GM20431 (cell line): ENCODE measurements around the gene TFCP2.

Source experiments
- in situ Hi-C: fragments of 300-500 bp; cut with MseI, MboI; formaldehyde crosslinking; loops from one replicate; pipeline ENCODE4 v1.15.0; 2020; ENCODE audit warnings: low sequenced_read_pairs; ENCODE audit not compliant: unreplicated experiment

Gene TFCP2

GRCh38 chr12:51163795-51164194, 9.1 kb downstream of the TFCP2 start:
- in situ Hi-C loops, result no loop called here

GRCh38 chr12:51162217-51162616, 10.7 kb downstream of the TFCP2 start:
- in situ Hi-C loops, result no loop called here

- in situ Hi-C loops, result no loop called here
Measured at GRCh38 chr12:51160814-51161459, 12.0 kb downstream of the TFCP2 start.

GRCh38 chr12:51156245-51156765, 16.6 kb downstream of the TFCP2 start:
- in situ Hi-C loops, result no loop called here

- in situ Hi-C loops, result no loop called here
Measured at GRCh38 chr12:51152953-51153352, 20.0 kb downstream of the TFCP2 start.

- in situ Hi-C loops, result no loop called here
Measured at GRCh38 chr12:51150777-51151176, 22.2 kb downstream of the TFCP2 start.

- in situ Hi-C loops, result no loop called here
Measured at GRCh38 chr12:51147309-51147708, 25.6 kb downstream of the TFCP2 start.

GRCh38 chr12:51139292-51139844, 33.6 kb downstream of the TFCP2 start:
- in situ Hi-C loops, result no loop called here

- in situ Hi-C loops, result no loop called here
Measured at GRCh38 chr12:51132693-51133092, 40.2 kb downstream of the TFCP2 start.

- in situ Hi-C loops, result no loop called here
Measured at GRCh38 chr12:51131745-51132521, 41.0 kb downstream of the TFCP2 start.

GRCh38 chr12:51128919-51129318, 44.0 kb downstream of the TFCP2 start:
- in situ Hi-C loops, result no loop called here

GRCh38 chr12:51127050-51127729, 45.7 kb downstream of the TFCP2 start:
- in situ Hi-C loops, result no loop called here

- in situ Hi-C loops, result no loop called here
Measured at GRCh38 chr12:51126297-51126696, 46.6 kb downstream of the TFCP2 start.

GRCh38 chr12:51124504-51124903, 48.4 kb downstream of the TFCP2 start:
- in situ Hi-C loops, result no loop called here

- in situ Hi-C loops, result no loop called here
Measured at GRCh38 chr12:51122844-51123243, 50.1 kb downstream of the TFCP2 start.

- in situ Hi-C loops, result no loop called here
Measured at GRCh38 chr12:51118706-51119105, 54.2 kb downstream of the TFCP2 start.

GRCh38 chr12:51115533-51115932, 57.4 kb downstream of the TFCP2 start:
- in situ Hi-C loops, result no loop called here

GRCh38 chr12:51108136-51108535, 64.8 kb downstream of the TFCP2 start:
- in situ Hi-C loops, result no loop called here

GRCh38 chr12:51103977-51104376, 69.0 kb downstream of the TFCP2 start:
- in situ Hi-C loops, result no loop called here

- in situ Hi-C loops, result no loop called here
Measured at GRCh38 chr12:51098611-51099010, 74.3 kb downstream of the TFCP2 start.
